Measurements from ENCODE around the gene KRT17.
A peak's percentile ranks its signal among the peaks of the same experiment; 100 is the strongest.
"Not testable (repeated sequence)": the region's sequence is repeated elsewhere in the genome, so short reads cannot be mapped to it uniquely, and the experiment has no call there.

Gene KRT17

DNA sequence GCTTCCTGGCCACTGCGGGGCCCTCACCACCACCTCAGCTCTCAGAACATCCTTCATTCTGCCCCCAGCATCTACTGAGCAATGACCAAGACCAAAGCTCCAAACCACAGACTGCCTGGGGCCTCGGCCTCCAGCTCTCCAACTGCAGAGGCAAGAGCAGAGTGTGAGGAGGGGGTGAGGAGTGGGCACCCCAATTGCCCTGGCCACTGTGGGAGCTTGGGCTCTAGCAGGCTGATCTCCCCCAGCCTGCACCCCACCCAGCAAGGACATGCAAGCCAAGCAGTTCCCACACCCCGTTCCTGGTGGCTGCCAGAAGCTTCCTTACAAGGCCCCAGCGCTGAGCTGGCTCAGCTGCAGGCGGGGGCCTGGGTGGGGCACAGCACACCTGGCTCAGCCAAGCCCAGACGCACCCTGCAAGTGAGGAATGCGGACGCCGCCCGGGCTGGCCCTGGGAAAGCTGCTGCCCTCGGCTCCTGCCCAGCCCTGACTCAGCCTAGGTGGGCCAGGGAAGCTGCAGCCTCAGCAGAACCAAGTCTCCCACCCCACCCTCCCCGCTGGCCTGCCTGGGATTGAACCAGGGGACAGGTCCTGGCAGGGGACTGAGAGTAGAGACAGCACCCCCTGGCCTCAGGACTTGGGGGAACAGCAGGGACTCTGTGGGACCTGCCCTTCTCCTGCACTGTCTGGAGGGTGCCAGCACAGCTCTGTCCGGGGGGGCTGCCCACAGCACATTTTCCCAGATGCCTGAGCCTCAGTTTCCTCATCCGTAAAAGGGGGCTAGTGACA is 29.7 kb upstream of the KRT17 start:
- no peak for DNase-seq

DNA sequence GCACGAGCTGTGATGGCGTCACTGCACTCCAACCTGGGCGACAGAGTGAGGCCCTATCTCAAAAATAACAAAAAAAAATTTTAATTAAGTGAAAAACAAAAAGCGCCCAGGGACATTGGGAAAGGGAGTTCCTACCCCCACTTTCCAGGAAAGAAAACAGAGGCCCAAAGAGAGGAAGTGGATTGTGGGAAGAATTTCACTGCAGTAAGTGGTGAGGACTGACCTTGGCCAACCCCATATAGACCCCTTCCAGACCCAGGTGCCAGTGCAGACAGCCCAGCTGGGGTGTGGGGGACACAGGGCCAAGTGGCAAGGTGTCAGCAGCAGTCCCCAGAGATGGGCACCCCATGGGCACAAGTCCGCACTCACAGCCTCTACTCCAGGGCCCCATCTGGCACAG is 29.0 kb upstream of the KRT17 start:
- no peak for DNase-seq

DNA sequence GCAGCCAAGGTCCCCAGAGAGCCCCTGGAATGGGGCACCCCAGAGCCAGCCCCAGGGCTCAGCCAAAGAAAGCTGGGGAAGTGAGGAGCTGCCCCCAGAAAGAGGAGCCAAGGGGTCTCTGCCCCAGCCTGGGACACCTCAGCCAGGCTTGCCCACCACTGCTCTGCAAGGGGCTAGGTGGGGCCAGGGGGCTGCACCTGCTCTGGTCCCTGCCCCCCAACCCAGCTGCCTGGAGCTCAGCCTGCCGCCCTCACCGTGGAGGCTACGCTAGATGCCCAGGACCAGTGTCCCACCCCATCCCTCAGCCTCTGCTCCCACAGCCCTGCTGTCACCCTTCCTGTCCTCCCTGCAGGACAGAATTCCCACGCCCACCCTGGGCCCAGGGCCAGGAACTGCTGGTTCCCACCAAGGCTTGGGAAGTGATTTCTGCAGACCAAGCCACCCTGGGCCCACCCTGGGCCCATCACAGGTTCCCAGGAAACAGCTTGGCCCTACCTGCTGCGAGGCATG is 28.1 kb upstream of the KRT17 start:
- DNase-seq = no peak

DNA sequence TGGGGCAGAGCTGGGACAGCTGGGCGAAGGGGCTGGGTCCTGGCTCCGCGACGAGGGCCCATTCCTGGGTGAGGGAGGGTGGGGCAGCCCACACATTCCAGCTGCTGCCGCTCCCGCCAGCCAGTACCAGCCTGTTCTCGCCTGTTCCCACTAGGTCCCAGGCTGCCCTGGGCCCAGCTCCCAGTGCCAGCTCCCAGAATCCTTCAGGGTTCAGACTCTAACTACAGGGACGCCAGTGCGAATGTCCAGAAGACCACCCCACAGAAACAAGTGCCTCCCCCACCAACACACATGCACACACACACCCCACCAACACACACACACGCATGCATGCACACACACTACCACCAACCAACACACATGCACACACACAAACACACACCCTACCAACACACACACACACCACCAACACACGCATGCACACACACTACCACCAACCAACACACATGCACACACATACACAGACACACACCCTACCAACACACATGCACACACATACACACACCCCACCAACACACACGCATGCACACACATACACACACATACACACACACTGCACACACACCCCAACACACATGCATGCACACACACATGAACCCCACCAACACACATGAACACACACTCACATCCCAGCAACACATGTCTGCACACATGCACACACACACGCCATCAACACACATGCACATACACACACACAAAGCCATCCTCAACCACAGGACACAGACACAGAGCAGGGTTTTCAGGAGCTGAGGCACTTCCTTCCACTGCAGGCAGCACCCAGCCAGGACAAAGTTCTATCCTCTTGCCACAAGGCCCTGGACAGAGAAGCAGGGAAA is 27.5 kb upstream of the KRT17 start:
- no peak for DNase-seq

DNA sequence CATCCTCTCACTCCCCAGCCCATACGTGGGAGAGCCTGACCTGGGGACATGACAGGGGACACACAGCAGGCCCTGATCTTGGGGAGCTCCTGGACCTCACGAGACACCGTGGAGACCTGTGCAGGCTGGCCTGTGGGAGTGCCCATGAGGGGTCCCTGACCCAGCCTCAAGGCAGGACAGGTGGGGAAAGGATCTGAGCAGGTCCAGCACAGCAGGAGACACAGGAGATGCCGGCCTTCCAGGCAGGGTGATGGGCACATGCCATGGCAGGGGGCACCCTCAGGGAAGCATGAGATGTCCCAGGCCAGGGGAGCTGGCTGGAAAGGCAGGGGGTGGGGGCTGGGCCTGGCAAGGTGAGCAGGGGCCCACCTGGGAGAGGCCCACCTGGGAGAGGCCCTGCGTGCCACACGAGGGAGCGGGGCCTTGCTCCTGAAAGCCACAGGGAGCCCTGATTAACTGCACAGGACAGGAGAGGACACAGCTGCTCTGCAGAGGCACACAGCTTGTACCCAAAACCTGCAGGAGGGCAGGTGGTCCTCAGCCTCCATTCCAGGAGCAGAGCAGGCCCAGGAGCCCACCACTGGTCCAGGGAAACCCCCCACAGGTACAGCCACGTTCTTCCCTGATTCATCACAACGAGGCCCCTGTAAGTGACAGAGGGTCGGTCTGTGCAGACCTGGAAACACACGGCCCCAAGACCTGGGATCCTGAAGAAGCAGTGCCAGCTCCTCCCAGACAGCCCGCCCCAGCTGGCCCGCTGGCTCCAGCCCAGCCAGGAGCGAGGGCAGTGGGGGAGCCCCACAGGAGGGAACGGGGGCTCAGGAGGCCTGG is 26.6 kb upstream of the KRT17 start:
- DNase-seq = no peak

DNA sequence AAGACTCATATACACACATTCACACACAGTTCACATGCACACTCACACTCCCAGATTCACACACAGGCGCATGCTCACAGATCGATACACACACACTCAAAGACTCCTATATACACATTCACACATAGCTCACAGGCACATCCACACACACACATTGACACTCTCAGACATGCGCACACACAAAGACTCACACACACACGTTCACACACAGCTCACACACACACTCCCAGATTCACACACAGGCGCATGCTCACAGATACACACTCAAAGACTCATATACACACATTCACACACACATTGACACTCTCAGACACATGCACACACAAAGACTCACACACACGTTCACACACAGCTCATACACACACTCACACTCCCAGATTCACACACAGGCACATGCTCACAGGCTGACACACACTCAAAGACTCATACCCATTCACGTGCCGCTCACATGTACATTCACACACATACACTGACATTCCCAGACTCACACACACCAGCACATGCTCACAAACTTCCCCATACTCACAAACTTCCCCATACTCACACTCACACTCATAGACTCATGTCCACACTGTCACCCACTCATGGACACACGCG is 25.6 kb upstream of the KRT17 start:
- DNase-seq = no peak

DNA sequence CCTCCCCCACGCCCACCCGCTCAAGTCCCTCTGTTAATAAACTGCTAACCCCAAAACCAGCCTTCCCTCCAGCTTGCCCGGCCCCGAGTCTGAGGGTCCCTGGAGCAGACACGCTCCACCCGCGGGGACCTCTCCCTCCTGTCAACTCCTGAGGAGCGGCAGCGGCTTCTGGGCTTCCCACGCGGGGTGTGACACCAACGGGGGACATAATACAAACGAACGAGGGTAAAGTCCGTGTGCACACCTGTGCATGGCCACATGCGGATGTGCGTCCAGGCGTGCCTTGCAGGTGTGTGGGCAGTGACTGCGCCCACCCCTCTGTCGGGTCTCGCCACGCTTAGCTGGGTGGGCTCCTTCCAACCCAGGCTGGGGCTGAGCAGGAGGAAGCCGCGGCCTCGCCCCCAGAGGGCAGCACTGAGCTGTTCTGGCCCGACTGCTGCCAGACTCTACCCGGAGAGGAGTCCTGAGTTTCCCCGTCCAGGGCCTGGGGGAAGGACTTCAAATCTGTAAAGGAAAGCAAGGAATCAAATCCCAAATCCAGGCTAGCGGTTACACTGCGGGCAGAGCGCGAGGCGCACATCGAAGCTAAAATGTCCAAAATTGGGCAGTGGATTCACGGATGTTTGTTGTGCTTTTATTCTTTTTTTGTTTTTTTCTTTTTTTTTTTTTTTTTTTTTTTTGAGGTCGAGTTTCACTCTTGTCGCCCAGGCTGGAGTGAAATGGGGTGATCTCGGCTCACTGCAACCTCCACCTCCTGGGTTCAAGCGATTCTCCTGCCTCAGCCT is 24.2 kb upstream of the KRT17 start:
- peak; percentile 84 for DNase-seq

DNA sequence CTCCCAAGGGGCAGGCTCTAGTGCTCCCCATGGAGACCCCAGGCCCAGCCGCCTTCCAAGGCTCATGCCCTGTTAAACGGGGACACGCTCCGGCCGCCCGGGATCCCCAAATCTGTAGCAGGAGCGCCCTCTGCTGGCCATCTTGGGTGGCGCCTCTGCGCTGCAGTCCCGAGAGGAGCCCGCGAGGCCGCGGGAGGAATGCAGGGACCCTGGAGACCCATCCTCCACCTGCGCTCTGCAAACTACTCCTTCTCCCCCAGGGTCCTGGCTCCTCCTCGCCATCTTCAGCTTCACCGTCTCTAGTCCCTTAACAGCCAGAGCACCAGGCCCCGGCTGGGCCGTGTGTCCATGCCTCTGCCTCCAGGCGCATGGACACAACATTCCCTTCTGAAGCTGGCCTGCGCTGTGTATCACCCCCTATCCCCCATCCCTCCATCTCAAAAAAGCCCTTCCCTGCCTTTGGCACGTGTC is 23.6 kb upstream of the KRT17 start:
- peak; percentile 85 for DNase-seq

DNA sequence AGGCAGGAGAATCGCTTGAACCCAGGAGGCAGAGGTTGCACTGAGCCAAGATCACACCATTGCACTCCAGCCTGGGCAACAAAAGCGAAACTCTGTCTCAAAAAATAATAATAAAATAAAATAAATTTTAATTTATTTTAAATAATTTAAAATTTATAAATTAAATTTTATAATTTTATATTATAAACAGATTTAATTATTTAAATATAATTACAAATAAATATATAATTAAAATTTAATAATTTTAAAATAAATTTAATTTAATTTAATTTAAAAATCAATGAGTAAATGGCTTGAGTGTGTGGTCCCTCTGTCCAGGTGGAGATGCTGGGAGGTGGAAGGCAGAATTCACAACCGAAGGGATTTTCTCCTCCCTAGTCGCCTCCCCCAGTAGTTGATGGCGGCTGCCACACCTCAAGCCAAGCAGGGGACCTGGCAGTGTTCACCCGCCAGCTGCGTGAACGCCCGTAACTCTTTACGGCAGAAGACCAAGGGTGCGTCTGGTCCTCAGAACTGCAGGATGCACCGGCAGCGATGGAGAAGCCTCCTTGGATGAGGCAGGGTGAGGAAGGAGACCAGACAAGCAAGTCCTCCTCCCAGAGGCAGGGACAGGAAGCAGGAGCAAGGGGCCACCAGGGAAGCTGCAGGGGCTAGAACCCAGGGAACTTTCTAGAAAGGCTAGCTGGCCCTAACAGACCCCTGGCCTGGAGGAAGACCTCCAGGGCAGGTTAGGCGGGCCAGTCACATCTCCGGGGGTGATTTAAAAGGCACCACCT is 22.9 kb upstream of the KRT17 start:
- DNase-seq = no peak

DNA sequence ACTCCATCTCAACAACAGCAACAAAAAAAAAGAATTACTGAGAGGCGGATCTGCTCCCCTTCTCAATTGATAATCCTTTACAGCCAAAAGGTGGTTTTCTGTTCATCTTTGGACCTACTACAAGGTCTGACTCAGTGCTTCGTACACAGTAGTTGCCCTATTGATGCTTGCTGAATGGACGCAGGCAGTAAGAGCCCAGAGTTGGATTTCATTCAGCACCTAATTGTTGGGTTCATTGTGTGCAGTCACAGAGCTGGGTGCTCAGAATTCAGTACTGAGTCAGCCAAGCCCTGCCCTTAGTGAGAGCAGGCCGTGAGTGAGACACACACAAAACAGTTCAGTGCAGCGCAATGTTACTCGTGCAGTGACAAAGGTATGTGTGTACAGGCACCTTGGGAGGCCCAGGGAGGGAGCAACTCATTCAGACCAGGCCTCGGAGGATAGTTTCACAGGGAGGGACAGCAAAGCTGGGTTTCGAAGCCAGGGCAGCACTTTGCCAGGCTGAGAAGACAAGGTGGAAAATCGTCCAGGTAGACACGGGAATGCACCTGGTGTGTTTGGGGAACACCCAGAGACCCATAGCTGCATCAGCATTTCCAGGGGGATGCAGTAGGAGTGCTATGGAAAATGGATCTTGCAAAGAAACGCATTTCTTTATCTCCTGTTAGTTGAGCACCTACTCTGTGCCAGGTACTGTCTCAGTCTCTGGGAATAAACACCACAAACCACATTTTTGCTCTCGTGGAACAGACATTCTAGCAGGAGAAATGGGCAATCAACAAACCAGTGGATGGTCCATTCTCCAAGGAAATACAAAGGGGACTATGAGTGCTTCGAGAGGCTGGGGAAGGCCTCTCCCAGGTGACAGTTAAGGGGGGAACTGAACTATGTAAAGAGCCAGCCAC is 18.1 kb upstream of the KRT17 start:
- no peak for DNase-seq

DNA sequence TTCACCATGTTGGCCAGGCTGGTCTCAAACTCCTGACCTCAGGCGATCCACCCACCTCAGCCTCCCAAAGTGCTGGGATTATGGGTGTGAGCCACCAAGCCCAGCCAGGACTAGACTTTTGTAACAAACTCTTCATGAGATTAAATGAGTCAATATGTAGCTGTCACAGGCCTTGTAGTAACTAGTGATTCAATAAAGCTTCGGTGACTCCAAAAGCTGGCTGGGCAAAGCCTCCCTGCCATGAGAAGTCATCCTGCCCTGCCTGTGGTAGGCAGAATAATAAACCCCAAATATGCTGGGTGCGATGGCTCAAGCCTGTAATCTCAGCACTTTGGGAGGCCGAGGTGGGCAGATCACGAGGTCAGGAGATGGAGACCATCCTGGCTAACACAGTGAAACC is 16.2 kb upstream of the KRT17 start:
- DNase-seq = not testable (repeated sequence)

DNA sequence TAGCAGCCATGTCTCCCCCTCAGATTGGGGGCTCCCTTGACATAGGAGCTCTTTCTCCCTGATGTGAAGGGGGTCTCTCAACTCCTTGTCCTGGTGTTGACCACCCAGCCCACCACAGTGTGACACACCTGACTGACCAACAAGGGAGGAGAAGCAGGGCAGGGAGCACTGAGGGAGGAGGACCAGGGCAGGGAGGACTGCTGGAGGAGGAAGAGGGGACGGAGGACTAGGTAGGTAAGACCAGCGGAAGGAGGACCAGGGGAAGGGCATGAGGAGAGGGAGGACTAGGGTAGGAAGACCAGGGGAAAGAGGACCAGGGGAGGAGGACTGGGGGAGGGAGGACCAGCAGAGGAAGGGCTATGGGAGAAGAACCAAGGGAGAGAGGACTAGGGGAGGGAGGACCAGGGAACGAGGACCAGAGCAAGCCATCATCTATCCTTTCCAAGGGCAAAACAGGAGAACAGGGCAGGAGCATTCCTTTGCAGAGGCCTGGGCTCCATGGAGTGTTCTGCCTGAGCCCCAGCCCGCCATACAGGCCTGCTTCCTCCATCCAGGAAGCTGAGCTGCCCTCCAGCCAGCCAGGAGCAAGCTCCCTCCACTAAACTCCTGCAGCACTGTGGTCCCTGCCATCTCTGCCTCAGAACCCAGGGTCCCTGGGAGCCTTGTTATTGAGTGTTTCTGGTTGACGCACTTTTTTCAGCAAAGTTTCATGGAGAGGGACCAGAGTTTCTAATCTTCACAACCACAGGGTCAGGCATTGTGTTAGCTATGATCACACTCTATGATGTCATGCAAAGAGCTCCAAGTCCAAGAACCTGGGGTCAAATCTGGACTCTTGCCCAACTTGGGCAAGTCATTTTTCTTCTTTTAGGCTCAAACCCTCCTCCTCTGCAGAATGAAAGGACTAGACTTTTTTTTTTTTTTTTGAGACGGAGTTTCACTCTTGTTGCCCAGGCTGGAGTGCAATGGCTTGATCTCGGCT is 15.4 kb upstream of the KRT17 start:
- no peak for DNase-seq

DNA sequence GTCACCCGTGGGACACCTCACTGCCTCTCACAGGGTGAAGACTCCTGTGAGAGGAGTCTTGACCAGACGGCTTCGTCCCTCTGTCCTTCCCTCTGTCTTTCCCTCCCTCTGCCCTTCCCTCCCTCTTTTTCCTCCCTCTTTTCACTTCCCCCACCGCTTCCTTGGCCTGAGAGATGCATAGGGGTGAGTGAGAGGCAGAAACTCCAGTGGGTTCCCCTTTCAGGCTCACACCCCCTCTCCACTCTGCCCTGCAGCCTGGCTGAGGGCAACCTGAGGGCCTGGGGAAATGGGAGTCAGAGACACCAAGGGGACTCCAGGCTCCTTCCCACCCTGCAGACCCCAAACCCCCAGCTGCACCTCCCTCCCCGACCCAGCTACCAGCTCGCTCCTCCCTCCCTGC is 14.6 kb upstream of the KRT17 start:
- DNase-seq = no peak

DNA sequence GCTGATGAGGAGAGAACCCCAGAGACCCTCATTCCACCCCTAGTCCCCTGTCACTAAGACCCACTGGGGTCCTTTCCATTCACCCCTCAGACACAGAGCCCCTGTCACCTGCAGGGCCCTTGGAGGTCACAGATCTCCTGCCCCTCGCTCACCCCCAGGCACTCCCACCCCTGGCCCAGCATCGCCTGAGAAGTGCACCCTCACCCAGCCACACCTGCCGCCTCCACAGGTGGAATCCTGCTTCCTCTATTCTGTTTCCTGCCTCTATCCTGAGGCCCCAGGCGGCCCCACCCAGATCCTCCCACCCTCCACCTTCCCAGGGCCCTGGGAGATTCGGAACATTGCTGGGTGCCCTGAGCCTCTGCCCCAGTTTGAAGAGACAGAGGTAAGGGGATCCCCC is 13.8 kb upstream of the KRT17 start:
- no peak for DNase-seq

DNA sequence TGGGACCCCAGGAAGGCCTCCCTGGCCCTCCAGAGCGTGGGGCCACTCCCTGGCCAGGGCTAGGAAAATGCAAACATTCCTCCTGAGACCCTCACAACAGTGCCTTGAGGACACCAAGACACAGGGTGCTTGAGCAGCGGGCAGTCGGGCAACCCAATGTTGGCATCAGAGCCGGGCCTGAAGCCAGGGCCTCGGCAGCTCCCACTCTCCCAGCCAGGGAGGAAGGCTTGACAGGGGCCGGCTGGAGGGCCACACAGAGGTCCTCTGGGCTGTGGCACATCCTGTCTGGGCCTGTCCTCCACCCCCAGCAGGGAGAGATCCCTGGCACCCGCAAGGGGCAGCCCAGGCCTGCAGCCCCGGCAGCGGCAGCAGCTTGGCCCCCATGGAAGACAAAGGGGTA is 12.3 kb upstream of the KRT17 start:
- no peak for DNase-seq

DNA sequence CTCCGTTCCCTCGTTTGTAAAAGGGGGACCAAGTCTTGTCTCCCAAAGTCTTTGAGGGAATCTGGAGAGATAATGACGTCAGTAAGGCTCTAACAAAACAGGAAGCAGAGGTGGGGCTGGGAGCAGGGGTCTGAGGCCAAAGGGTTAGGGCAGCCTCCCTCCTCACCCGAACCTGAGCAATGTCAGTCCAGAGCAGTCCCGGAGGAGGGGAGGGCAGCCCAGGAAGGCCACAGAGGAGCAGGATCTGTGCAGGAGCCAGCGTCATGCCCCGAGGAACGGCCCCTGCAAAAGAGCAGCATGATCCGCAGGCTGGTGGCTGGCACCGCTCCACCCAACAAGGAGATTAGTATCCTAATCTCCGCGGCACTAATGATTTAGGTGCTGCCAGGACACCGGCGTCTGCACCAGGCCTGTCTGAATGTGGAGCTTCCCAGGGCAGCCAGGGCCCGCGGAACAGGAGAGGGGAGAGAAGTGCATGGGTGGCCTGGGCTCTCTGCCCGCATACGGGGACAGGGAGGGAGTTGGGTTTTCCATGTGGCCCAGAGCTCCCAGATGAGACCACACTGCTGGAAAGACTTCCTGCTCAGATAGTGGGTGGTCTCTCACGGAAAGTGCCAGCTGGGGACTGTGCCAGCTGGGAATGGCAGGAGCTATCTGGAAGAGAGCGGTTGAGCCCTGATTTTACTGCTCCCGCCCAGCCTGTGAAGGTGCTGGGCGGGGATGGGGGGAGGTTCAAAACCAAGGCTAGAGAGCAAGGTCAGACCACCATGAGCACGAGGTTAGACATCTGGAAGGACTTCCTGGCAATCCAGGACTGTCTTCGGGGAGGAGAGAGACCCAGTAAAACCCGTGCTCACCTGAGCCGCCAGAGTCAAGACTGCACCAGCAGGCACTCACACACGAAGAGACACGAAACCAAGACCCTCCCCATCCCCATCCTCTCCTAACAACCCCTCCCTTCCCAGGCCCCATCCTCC is 11.0 kb upstream of the KRT17 start:
- DNase-seq = no peak

DNA sequence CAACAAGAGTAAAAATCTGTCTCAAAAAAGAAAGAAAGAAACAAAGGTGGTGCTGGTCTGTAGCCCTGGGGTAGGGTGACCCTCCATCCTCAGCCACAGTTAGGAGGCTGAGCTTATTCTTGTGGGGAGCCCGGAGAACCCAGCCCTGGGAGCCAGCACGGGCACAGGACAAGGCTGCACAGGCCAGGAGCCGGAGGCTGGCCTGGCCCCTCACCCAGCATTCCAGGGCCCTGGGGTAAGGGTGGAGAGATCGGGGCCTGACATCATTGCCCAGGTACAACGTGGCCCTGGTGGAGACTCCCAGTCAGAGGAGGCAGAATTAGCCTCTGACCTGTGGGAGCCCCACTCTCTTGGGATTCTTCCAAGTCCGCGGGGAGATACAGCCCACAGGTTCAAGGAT is 10.3 kb upstream of the KRT17 start:
- no peak for DNase-seq

All from CD4-positive, alpha-beta T cell treated with Interleukin-17A for 1 hour (primary cell).